Spinal cord (tissue), 9 donors: ENCODE measurements around the gene OR10A5. TPM values are rescaled to one million over a fixed set of nuclear protein-coding genes. Genes with fewer than 3 reads are reported as not detected.

Experiments
- DNase-seq, 6 donors: peaks; one replicate each; pipeline versions ENCODE4 v3.0.0 to v3.0.0-alpha.2; 2013 to 2015; ENCODE audit warnings: low spot score in 6 of 6, low read depth in 4 of 6
- H3K27ac ChIP-seq: one replicate; pipeline ENCODE4 v1.5.1; 2013; ENCODE audit warnings: low read depth, low read length, control low read depth
- H3K27me3 ChIP-seq: one replicate; pipeline ENCODE4 v1.6.1; 2013; ENCODE audit warnings: low read length; ENCODE audit not compliant: control insufficient read depth, insufficient read depth
- H3K36me3 ChIP-seq: one replicate; pipeline ENCODE4 v1.6.1; 2013; ENCODE audit warnings: low read length; ENCODE audit not compliant: control insufficient read depth, insufficient read depth
- H3K4me1 ChIP-seq: one replicate; pipeline ENCODE4 v1.6.1; 2013; ENCODE audit warnings: low read length; ENCODE audit not compliant: control insufficient read depth, insufficient read depth
- H3K4me3 ChIP-seq: one replicate; pipeline ENCODE4 v1.5.1; 2013; ENCODE audit warnings: low read depth, low read length, control low read depth
- H3K9me3 ChIP-seq: one replicate; pipeline ENCODE4 v1.6.1; 2013; ENCODE audit warnings: low read length; ENCODE audit not compliant: control insufficient read depth, insufficient read depth
- polyA plus RNA-seq, 2 donors: library from polyadenylated mRNA; unstranded; fragments of 120-200 nt; gene quantifications; one replicate each; pipeline ENCODE4 v1.2.1, GENCODE V29; 2013; ENCODE audit not compliant: insufficient read length in 2 of 2
- total RNA-seq, 2 donors: library from RNA; depleted of rRNA in 1 of 2; stranded (reverse); fragments of 120-200 nt in 1 of 2; fragments of >200 nt in 1 of 2; gene quantifications; one replicate each; pipeline versions ENCODE4 v1.2.3 to v1.2.4, GENCODE V29; 2013 to 2014

The OR10A5 gene
- total and polyA plus RNA-seq, 4 donors, result not detected

DNA sequence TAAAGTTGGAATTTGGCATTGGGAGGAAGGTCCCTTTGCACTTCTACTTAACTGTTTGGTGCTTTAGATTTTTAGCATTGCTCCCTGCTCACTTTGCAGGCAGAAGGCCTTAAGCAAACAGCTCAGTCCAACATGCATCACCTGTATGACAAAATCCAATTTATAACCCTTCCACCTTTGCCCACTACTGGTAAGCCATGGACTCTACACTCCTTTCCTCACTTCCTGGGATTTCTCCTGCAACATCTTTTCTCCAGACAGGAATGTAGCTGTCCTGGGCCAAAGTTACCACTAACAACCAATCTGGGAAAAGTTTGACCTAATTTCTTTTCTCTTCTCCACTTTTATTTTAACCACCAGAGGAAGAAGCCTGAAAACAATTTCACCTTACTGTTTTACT is 48.6 kb downstream of the OR10A5 start:
- Histone ChIP-seq H3K9me3 (no peaks in the 10 kb centered on the region), H3K4me3 (no peak overlapping the region), H3K27me3 (no peaks in the 10 kb centered on the region), H3K36me3 (no peaks in the 10 kb centered on the region), H3K27ac (no peak overlapping the region), H3K4me1 (no peaks in the 10 kb centered on the region)
- no peak for DNase-seq

DNA sequence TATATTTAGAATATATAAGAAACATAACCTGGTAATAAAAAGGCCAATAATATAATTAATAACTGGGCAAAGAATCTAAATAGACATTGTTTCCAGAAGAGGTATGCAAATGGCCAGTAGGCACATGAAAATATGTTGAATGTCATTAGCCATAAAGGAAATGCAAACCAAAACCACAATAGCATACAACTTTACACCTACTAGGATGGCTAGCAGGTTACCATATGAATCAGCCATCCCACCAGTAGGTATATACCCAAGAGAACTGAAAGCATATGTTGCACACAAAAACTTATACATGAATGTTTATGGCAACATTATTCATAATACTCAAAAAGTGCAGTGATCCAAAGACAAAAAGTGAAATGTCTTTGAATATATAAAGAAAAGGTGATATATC is 49.5 kb downstream of the OR10A5 start:
- no peak overlapping the region for H3K27ac ChIP-seq
- H3K4me1 ChIP-seq, result no peaks in the 10 kb centered on the region
- H3K36me3 ChIP-seq, result no peaks in the 10 kb centered on the region
- DNase-seq, result no peak
- H3K4me3 ChIP-seq, result no peak overlapping the region
- H3K9me3 ChIP-seq, result no peaks in the 10 kb centered on the region
- H3K27me3 ChIP-seq, result no peaks in the 10 kb centered on the region

Other genes starting within 250 kb of the OR10A5 start
- gene RRP8, start 242.1 kb upstream of the OR10A5 start, total RNA-seq, result 10 to 100 TPM; 11.6 to 24.5 TPM
- 10 to 100 TPM; 16.8 to 17.3 TPM for gene RRP8, start 242.1 kb upstream of the OR10A5 start, polyA plus RNA-seq
- gene ILK, start 241.9 kb upstream of the OR10A5 start, total RNA-seq, result 100 to 1,000 TPM in 1 of 2 donors, 10 to 100 TPM in 1; 87.6 to 175 TPM
- gene ILK, start 241.9 kb upstream of the OR10A5 start, polyA plus RNA-seq, result 100 to 1,000 TPM; 111 to 134 TPM
- 10 to 100 TPM; 14.0 to 88.8 TPM for gene TAF10, start 233.5 kb upstream of the OR10A5 start, total RNA-seq
- gene TAF10, start 233.5 kb upstream of the OR10A5 start, polyA plus RNA-seq, result 100 to 1,000 TPM in 1 of 2 donors, 10 to 100 TPM in 1; 83.4 to 103 TPM
- 10 to 100 TPM; 31.1 to 40.3 TPM for gene TPP1, start 226.3 kb upstream of the OR10A5 start, total RNA-seq
- gene TPP1, start 226.3 kb upstream of the OR10A5 start, polyA plus RNA-seq, result 10 to 100 TPM; 73.1 to 81.2 TPM
- gene DCHS1, start 189.9 kb upstream of the OR10A5 start, total RNA-seq, result 10 to 100 TPM; 29.1 to 43.6 TPM
- 10 to 100 TPM; 38.8 to 42.8 TPM for gene DCHS1, start 189.9 kb upstream of the OR10A5 start, polyA plus RNA-seq
- 10 to 100 TPM; 21.6 to 46.2 TPM for gene MRPL17, start 162.3 kb upstream of the OR10A5 start, total RNA-seq
- 10 to 100 TPM; 47.4 to 53.8 TPM for gene MRPL17, start 162.3 kb upstream of the OR10A5 start, polyA plus RNA-seq
- under 1 TPM; 0.28 to 0.30 TPM for gene OR2AG2, start 73.7 kb upstream of the OR10A5 start, total RNA-seq
- under 1 TPM; 0.06 to 0.14 TPM for gene OR2AG2, start 73.7 kb upstream of the OR10A5 start, polyA plus RNA-seq
- not detected for gene OR2AG1, start 62.7 kb upstream of the OR10A5 start, total RNA-seq
- gene OR2AG1, start 62.7 kb upstream of the OR10A5 start, polyA plus RNA-seq, result under 1 TPM in 1 of 2 donors, not detected in 1; 0.05 TPM
- gene OR6A2, start 46.0 kb upstream of the OR10A5 start, total RNA-seq, result under 1 TPM; 0.11 to 0.89 TPM
- gene OR6A2, start 46.0 kb upstream of the OR10A5 start, polyA plus RNA-seq, result not detected
- gene OR10A2, start 17.4 kb downstream of the OR10A5 start, total RNA-seq, result not detected
- under 1 TPM; 0.08 to 0.21 TPM for gene OR10A2, start 17.4 kb downstream of the OR10A5 start, polyA plus RNA-seq
- gene OR10A4, start 30.9 kb downstream of the OR10A5 start, total RNA-seq, result not detected
- not detected for gene OR10A4, start 30.9 kb downstream of the OR10A5 start, polyA plus RNA-seq
- under 1 TPM; 0.22 to 0.40 TPM for gene OR2D2, start 46.8 kb downstream of the OR10A5 start, total RNA-seq
- gene OR2D2, start 46.8 kb downstream of the OR10A5 start, polyA plus RNA-seq, result not detected
- gene OR2D3, start 75.3 kb downstream of the OR10A5 start, total RNA-seq, result not detected
- not detected for gene OR2D3, start 75.3 kb downstream of the OR10A5 start, polyA plus RNA-seq
- gene ZNF215, start 80.7 kb downstream of the OR10A5 start, total RNA-seq, result 1 to 10 TPM; 2.5 to 2.8 TPM
- gene ZNF215, start 80.7 kb downstream of the OR10A5 start, polyA plus RNA-seq, result 1 to 10 TPM; 3.1 to 4.3 TPM
- 10 to 100 TPM; 11.5 to 12.7 TPM for gene ZNF214, start 174.7 kb downstream of the OR10A5 start, total RNA-seq
- 1 to 10 TPM; 5.8 to 6.8 TPM for gene ZNF214, start 174.7 kb downstream of the OR10A5 start, polyA plus RNA-seq
- gene NLRP14, start 174.8 kb downstream of the OR10A5 start, total RNA-seq, result 1 to 10 TPM; 1.2 to 2.2 TPM
- 1 to 10 TPM; 1.0 to 2.6 TPM for gene NLRP14, start 174.8 kb downstream of the OR10A5 start, polyA plus RNA-seq
- 1 to 10 TPM in 1 of 2 donors, under 1 TPM in 1; 0.55 to 1.4 TPM for gene RBMXL2, start 243.3 kb downstream of the OR10A5 start, total RNA-seq
- 1 to 10 TPM in 1 of 2 donors, under 1 TPM in 1; 0.95 to 1.5 TPM for gene RBMXL2, start 243.3 kb downstream of the OR10A5 start, polyA plus RNA-seq